C4-2B (cell line): Measurements from ENCODE around the gene TNPO2.

ENCODE experiments used
- CTCF ChIP-seq: fragments of 450-650 bp; conservative IDR thresholded peaks from 2 replicates; pipeline ENCODE4 v1.5.1; 2017; ENCODE audit warnings: mild to moderate bottlenecking
- ZFX ChIP-seq: fragments of 450-650 bp; IDR thresholded peaks from 2 replicates; pipeline ENCODE4 v1.6.1; 2017

- no peak for TF ChIP-seq CTCF
- TF ChIP-seq ZFX: no peak
Measured at GRCh38 chr19:12756150-12756883, 32.6 kb upstream of the TNPO2 start.
